GM21825 (cell line): Measurements from ENCODE around the gene ST6GALNAC6.

Experiments
- ATAC-seq: cut with Tn5 transposase; IDR thresholded peaks from one replicate; pipeline ENCODE4 v1.9.1; 2021; ENCODE audit warnings: mild to moderate bottlenecking, moderate library complexity; ENCODE audit not compliant: unreplicated experiment

The ST6GALNAC6 gene

GRCh38 chr9:127899128-127899943 is at the start of gene ST6GALNAC6:
TSS of gene ST6GALNAC6 (minus strand) at chr9:127899603. CDS start at chr9:127897981, 1,622 bp downstream.
- ATAC-seq: peak; percentile 51

- no peak for ATAC-seq
Measured at GRCh38 chr9:127947841-127948710, 48.7 kb upstream of the ST6GALNAC6 start.

GRCh38 chr9:127946728-127947127 is 47.3 kb upstream of the ST6GALNAC6 start:
- ATAC-seq: no peak

- no peak for ATAC-seq
Measured at GRCh38 chr9:127945942-127946341, 46.5 kb upstream of the ST6GALNAC6 start.

- ATAC-seq: no peak
Measured at GRCh38 chr9:127945338-127945737, 45.9 kb upstream of the ST6GALNAC6 start.

- ATAC-seq: no peak
Measured at GRCh38 chr9:127944586-127945218, 45.3 kb upstream of the ST6GALNAC6 start.

GRCh38 chr9:127943731-127944144 is 44.3 kb upstream of the ST6GALNAC6 start:
- peak; percentile 53 for ATAC-seq

- no peak for ATAC-seq
Measured at GRCh38 chr9:127943011-127943662, 43.7 kb upstream of the ST6GALNAC6 start.

GRCh38 chr9:127942216-127943010 is 43.0 kb upstream of the ST6GALNAC6 start:
- no peak for ATAC-seq

- ATAC-seq: no peak
Measured at GRCh38 chr9:127941961-127942215, 42.5 kb upstream of the ST6GALNAC6 start.

- ATAC-seq: no peak
Measured at GRCh38 chr9:127941062-127941960, 41.9 kb upstream of the ST6GALNAC6 start.

- no peak for ATAC-seq
Measured at GRCh38 chr9:127940593-127940992, 41.2 kb upstream of the ST6GALNAC6 start.

- no peak for ATAC-seq
Measured at GRCh38 chr9:127938298-127938690, 38.9 kb upstream of the ST6GALNAC6 start.

GRCh38 chr9:127937388-127938297 is 38.2 kb upstream of the ST6GALNAC6 start, which contains the start of gene DPM2:
TSS of gene DPM2 (minus strand) at chr9:127937854. CDS start at chr9:127937820, 34 bp downstream.
- peak; percentile 80 for ATAC-seq

- no peak for ATAC-seq
Measured at GRCh38 chr9:127937056-127937387, 37.6 kb upstream of the ST6GALNAC6 start.

- no peak for ATAC-seq
Measured at GRCh38 chr9:127936347-127936852, 37.0 kb upstream of the ST6GALNAC6 start.

GRCh38 chr9:127935765-127936221 is 36.4 kb upstream of the ST6GALNAC6 start:
- no peak for ATAC-seq

GRCh38 chr9:127934986-127935385 is 35.6 kb upstream of the ST6GALNAC6 start:
- ATAC-seq: no peak
